Right lobe of liver (tissue), 6 donors: Measurements from ENCODE around the gene EZR. TPM values are rescaled to one million over a fixed set of nuclear protein-coding genes. Genes with fewer than 3 reads are reported as not detected.

Source experiments
- ATAC-seq, 4 donors: fragments of 200-7000 bp; cut with Tn5 transposase; one replicate each; pipeline ENCODE4 v1.9.1; 2020; ENCODE audit warnings: mild to moderate bottlenecking in 4 of 4, moderate library complexity in 4 of 4
- DNase-seq, 3 donors: peaks; one replicate each; pipeline ENCODE4 v3.0.0-alpha.2; 2020
- H3K27ac ChIP-seq, 3 donors: fragments of 200-600 bp; one replicate each; pipeline ENCODE4 v1.8.0; 2022
- H3K27me3 ChIP-seq, 2 donors: fragments of 200-600 bp; one replicate each; pipeline ENCODE4 v1.8.0; 2022
- H3K36me3 ChIP-seq, 4 donors: fragments of 200-600 bp; sonication (generic) in 1 of 4; one replicate each; pipeline versions ENCODE4 v1.5.1 to v1.8.0; 2017 to 2022; ENCODE audit warnings: control low read depth in 1 of 4
- H3K4me1 ChIP-seq, 4 donors: fragments of 200-600 bp; sonication (generic) in 1 of 4; one replicate each; pipeline versions ENCODE4 v1.5.1 to v1.8.0; 2017 to 2022; ENCODE audit warnings: control low read depth in 1 of 4
- H3K4me3 ChIP-seq, 3 donors: fragments of 200-600 bp; one replicate each; pipeline ENCODE4 v1.8.0; 2022
- H3K9me3 ChIP-seq, 4 donors: fragments of 200-600 bp; sonication (generic) in 1 of 4; one replicate each; pipeline versions ENCODE4 v1.5.1 to v1.8.0; 2017 to 2022; ENCODE audit warnings: control low read depth in 1 of 4
- POLR2A ChIP-seq: fragments of 450-650 bp; IDR thresholded peaks from one replicate; pipeline ENCODE4 v1.6.1; 2017; ENCODE audit warnings: antibody characterized with exemption, mild to moderate bottlenecking
- WGBS: methylation state at CpG from one replicate; pipeline ENCODE4 v1.1.6; 2018; ENCODE audit warnings: low coverage, low lambda C conversion rate; ENCODE audit not compliant: insufficient coverage; ENCODE audit errors: missing lambda C conversion rate; 5-methylcytosine and 5-hydroxymethylcytosine counted together
- intact Hi-C, 2 donors: fragments of 100-400 bp; cut with DNase I; formaldehyde crosslinking; loops; one replicate each; pipeline versions ENCODE4 v1.11.2 to v1.14.1; 2022
- total RNA-seq, 6 experiments: library from RNA; depleted of rRNA in 2 of 6; stranded (reverse); fragments of >200 nt in 2 of 6; fragmentation: NEBNext Ultra II Directional in 3 of 6; extraction: Animal tissue kit (Norgen Biotek cat#: 25700) in 3 of 6; gene quantifications; one replicate each; pipeline versions ENCODE4 v1.1.0 to v1.2.4, GENCODE V29; 2016 to 2023
- TF ChIP-seq, protein P1 (sequence below), 4 donors: fragments of 200-600 bp in 3 of 4; fragments of 450-650 bp in 1 of 4; IDR thresholded peaks; one replicate each; pipeline versions ENCODE4 v1.5.1 to v1.8.0; 2016 to 2022; ENCODE audit warnings: antibody characterized with exemption in 4 of 4, mild to moderate bottlenecking in 2 of 4
- donor health status: DM: no; HTN: yes; CAD: no.
- donor health status: DM: no; HTN: no; CAD: no.
- donor health status: DM: no; HTN: no; CAD: no.
- donor health status: DM: no; HTN: yes; CAD: no.
- donor health status: DM: no; HTN: yes; CAD: no.

The EZR gene
- total RNA-seq, 6 experiments from 2014 or later: 26.4 to 161 (median 35.9) TPM

DNA sequence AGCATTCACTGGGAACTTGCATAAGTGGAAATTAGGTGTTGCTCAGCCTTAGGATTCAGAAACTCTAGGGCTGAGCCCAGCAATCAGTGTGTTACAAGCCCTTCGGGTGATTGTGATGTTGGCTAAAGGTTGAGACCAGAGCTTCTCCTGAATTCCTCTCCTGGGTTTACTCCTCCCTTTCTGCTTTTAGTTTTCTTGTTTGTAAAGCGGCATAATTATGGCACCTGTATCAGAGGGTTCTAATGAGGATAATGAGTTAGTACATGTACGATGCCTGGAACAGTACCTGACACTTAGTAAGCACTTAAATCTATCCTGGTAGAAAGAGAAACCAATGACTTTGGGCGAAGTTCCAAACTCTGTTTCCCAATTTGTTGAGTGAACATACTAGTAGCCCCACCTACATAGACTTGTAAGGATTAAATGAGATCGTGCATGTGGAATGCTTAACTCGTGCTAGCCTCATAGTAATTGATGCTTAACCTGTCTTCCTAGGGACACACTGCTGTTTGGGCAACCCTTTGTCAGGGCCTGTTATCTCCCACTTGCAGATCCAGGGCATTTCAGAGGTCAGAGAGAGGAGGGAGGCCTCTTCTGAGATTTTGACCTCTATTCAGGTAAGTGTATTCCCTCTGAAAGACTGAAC, 932 bp upstream of the EZR start:
- DNase-seq: no peak
- Histone ChIP-seq H3K27ac (peak overlapping the region; percentile 89 to 94 (median 93)), H3K4me3 (no peak overlapping the region), H3K27me3 (no peaks in the 10 kb centered on the region), H3K9me3 (no peaks in the 10 kb centered on the region), H3K36me3 (no peaks in the 10 kb centered on the region), H3K4me1 (peaks cover 0 to 33% (median 7%) of the 10 kb centered on the region in 4 donors)
- peak in 1 of 4 donors; percentile 2 for ATAC-seq
- TF ChIP-seq, protein P1, sequence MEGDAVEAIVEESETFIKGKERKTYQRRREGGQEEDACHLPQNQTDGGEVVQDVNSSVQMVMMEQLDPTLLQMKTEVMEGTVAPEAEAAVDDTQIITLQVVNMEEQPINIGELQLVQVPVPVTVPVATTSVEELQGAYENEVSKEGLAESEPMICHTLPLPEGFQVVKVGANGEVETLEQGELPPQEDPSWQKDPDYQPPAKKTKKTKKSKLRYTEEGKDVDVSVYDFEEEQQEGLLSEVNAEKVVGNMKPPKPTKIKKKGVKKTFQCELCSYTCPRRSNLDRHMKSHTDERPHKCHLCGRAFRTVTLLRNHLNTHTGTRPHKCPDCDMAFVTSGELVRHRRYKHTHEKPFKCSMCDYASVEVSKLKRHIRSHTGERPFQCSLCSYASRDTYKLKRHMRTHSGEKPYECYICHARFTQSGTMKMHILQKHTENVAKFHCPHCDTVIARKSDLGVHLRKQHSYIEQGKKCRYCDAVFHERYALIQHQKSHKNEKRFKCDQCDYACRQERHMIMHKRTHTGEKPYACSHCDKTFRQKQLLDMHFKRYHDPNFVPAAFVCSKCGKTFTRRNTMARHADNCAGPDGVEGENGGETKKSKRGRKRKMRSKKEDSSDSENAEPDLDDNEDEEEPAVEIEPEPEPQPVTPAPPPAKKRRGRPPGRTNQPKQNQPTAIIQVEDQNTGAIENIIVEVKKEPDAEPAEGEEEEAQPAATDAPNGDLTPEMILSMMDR (IDR thresholded peaks at IDR 0.05): no peak
- TF ChIP-seq POLR2A: no peak
- intact Hi-C loops: no loop called here
- 79% methylated on average over 5 of the region's 6 CpGs for WGBS

DNA sequence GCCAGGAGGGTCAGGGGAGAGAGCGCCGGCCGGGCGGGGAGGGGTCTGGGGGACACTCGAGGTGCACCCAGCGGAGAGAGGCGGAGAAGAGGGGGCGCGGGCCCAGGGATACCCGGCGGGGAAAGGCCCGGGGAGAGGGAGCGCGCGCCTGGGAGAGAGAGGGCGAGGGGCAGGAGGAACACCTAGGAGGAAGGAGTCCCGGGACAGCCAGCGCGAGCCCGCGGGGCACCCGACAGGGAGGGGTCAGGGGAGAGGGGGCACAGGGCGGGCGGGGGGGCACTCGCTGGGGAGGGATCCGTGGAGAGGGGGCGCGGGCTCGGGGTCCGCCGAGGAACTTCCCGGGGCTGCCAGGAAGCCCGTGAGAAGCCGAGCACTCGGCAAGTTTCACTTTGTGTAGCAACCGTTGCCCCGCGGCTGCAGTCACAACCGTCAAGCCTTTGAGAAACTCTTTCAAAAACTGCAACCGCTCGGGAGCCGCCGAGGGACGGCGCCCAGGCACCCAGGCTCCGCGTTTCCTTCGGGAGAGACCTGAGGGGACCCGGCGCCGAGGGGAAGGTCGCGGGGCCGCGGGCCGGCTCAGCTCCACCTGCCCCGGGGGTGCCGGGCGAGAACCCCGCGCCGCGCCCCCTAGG, 471 bp downstream of the EZR start:
- DNase-seq (peak; percentile 76 to 83 (median 78)), ATAC-seq (peak; percentile 42 to 65 (median 57))
- Histone ChIP-seq H3K9me3 (no peaks in the 10 kb centered on the region), H3K27ac (peak overlapping the region; percentile 89 to 94 (median 93)), H3K4me3 (peak overlapping the region; percentile 75 to 88 (median 86)), H3K4me1 (peaks cover 0 to 38% (median 8%) of the 10 kb centered on the region in 4 donors), H3K36me3 (peaks cover 0 to 1% (median 0%) of the 10 kb centered on the region in 4 donors), H3K27me3 (no peaks in the 10 kb centered on the region)
- intact Hi-C loops: no loop called here
- TF ChIP-seq, protein P1 (IDR thresholded peaks at IDR 0.05): no peak
- no peak for TF ChIP-seq POLR2A
- 1% methylated on average over 18 of the region's 63 CpGs for WGBS

DNA sequence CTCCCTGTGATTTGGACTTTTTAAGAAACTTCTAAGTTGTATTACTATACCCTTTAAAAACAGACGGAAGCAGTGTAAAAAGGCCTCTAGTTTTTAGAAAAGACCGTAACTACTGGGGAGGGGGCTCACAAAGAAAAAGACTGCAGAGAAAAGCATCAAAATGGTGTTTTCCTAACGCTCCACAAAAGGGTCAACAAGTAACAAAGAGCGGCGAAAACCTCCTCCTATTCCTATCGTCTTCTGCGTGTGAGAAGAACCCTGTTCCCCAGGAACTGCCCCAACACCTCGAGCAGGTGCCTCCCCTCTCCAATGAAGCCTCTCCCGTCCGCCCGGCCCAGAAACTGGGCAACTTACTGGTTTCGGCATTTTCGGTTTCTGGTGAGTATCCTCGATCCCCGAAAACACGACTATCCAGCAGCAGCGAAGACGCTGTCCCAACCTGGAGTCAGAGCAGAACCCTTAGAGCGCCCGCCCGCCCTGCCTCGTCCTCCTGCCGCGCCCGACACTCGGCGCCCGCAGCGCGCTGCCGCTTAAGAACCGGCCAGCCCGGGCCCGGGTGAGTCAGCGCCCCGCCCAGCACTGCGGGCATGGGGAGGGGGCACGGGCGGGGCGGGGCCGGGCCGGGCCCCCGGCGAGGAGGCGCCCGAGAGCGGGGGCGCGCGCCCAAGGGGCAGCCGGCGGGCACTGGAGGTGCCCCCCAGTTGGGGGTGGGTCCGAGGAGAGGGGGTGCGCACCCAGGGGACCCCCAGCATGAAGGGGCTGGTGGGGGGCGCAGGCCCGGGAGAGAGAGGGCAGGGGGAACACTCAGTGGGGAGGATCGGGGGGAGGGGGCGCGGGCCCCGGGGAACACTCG, 1.2 kb downstream of the EZR start:
- H3K4me3 ChIP-seq: peak overlapping the region; percentile 75 to 88 (median 86)
- H3K9me3 ChIP-seq: no peaks in the 10 kb centered on the region
- intact Hi-C loops: no loop called here
- WGBS: under 1% methylated on average over 25 of the region's 61 CpGs
- no peaks in the 10 kb centered on the region for H3K27me3 ChIP-seq
- peak; percentile 83 to 88 (median 83) for DNase-seq
- peaks cover 0 to 42% (median 8%) of the 10 kb centered on the region in 4 donors for H3K4me1 ChIP-seq
- ATAC-seq: peak; percentile 74 to 84 (median 76)
- H3K27ac ChIP-seq: peak overlapping the region; percentile 89 to 94 (median 93)
- peak; percentile 94 for TF ChIP-seq POLR2A
- TF ChIP-seq, protein P1 (IDR thresholded peaks at IDR 0.05): no peak
- H3K36me3 ChIP-seq: peaks cover 0 to 5% (median 0%) of the 10 kb centered on the region in 4 donors

DNA sequence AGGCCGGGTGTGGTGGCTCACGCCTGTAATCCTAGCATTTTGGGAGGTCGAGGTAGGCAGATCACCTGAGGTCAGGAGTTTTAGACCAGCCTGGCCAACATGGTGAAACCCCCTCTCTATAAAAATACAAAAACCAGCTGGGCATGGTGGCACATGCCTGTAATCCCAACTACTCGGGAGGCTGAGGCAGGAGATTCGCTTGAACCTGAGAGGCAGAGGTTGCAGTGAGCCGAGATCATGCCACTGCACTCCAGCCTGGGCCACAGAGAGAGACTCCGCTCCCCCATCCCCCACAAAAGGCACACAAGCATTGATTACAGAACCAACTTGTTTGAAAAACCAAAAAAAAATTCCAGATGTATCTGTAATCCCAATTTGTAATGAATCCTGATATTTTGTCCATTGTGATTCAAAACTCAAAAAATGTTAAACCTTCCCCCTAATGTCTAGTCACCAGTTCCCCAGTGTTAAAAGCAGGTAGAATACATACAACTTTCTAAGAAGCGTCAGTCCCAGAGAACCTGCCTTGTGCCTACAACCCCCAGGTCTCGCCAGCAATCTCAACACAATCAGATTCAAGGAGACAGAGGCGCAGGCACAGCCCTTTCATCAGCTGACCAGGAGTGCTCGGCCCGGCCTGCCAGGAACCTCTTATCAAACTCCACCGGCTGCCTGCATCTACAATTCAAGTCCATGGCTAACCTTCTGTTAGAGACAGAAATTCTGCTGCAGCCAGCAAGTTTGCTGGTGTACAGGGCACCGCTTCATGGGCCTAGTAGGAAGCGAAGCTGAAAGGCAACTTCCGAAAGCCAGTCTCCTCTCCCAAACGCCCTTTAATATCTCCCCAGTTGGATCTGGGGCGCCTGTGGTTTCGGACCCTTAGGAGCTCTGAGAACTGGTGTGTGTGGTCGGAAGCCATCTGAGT, 2.1 kb downstream of the EZR start:
- no peaks in the 10 kb centered on the region for H3K27me3 ChIP-seq
- peaks cover 0 to 5% (median 0%) of the 10 kb centered on the region in 4 donors for H3K36me3 ChIP-seq
- H3K27ac ChIP-seq: peak overlapping the region; percentile 89 to 94 (median 93)
- H3K9me3 ChIP-seq: no peaks in the 10 kb centered on the region
- ATAC-seq (peak; percentile 47 to 68 (median 64)), DNase-seq (peak; percentile 66 to 85 (median 81))
- H3K4me3 ChIP-seq: peak overlapping the region; percentile 75 to 88 (median 86)
- H3K4me1 ChIP-seq: peaks cover 0 to 45% (median 8%) of the 10 kb centered on the region in 4 donors
- intact Hi-C loops: no loop called here
- TF ChIP-seq, protein P1 (IDR thresholded peaks at IDR 0.05): no peak
- no peak for TF ChIP-seq POLR2A
- WGBS: 23% methylated on average over 18 of the region's 20 CpGs
